Immature natural killer cell (primary cell): ENCODE data around the gene TUBB6. TPM values are rescaled to one million over a fixed set of nuclear protein-coding genes. Genes with fewer than 3 reads are reported as not detected.

Source experiments
- DNase-seq, 3 donors: peaks; one replicate each; pipeline ENCODE4 v3.0.0; 2022; ENCODE audit warnings: mixed read lengths in 1 of 3
- H3K27ac Mint-ChIP-seq, 6 donors: one replicate each; pipeline ENCODE4 v1.8.0; 2020; ENCODE audit warnings: mixed read lengths in 6 of 6, mild to moderate bottlenecking in 5 of 6, inconsistent platforms in 4 of 6, moderate library complexity in 3 of 6
- H3K27me3 Mint-ChIP-seq, 3 donors: one replicate each; pipeline ENCODE4 v1.8.0; 2020 to 2021; ENCODE audit warnings: low read depth in 3 of 3, mild to moderate bottlenecking in 3 of 3, mixed read lengths in 3 of 3, moderate library complexity in 3 of 3, inconsistent platforms in 1 of 3
- H3K36me3 Mint-ChIP-seq, 3 donors: one replicate each; pipeline ENCODE4 v1.8.0; 2020; ENCODE audit warnings: mixed read lengths in 3 of 3, inconsistent platforms in 2 of 3, mild to moderate bottlenecking in 2 of 3
- H3K4me1 Mint-ChIP-seq, 2 donors: one replicate each; pipeline ENCODE4 v1.8.0; 2020; ENCODE audit warnings: inconsistent platforms in 2 of 2, mild to moderate bottlenecking in 2 of 2, mixed read lengths in 2 of 2, moderate library complexity in 1 of 2
- H3K4me3 Mint-ChIP-seq, 5 donors: one replicate each; pipeline ENCODE4 v1.8.0; 2020; ENCODE audit warnings: mild to moderate bottlenecking in 5 of 5, mixed read lengths in 5 of 5, inconsistent platforms in 3 of 5, moderate library complexity in 3 of 5
- H3K9me3 Mint-ChIP-seq, 6 donors: one replicate each; pipeline ENCODE4 v1.8.0; 2020; ENCODE audit warnings: mild to moderate bottlenecking in 6 of 6, mixed read lengths in 6 of 6, inconsistent platforms in 4 of 6, moderate library complexity in 3 of 6
- polyA plus RNA-seq, 3 donors: library from polyadenylated mRNA; unstranded; fragments of 300-500 nt; fragmentation: Illumina TruSeq; gene quantifications; one replicate each; pipeline ENCODE4 v1.2.3, GENCODE V29; 2021

TUBB6 gene
- polyA plus RNA-seq, 3 donors from 2014 or later = 4.8 TPM; not detected in 2

DNA sequence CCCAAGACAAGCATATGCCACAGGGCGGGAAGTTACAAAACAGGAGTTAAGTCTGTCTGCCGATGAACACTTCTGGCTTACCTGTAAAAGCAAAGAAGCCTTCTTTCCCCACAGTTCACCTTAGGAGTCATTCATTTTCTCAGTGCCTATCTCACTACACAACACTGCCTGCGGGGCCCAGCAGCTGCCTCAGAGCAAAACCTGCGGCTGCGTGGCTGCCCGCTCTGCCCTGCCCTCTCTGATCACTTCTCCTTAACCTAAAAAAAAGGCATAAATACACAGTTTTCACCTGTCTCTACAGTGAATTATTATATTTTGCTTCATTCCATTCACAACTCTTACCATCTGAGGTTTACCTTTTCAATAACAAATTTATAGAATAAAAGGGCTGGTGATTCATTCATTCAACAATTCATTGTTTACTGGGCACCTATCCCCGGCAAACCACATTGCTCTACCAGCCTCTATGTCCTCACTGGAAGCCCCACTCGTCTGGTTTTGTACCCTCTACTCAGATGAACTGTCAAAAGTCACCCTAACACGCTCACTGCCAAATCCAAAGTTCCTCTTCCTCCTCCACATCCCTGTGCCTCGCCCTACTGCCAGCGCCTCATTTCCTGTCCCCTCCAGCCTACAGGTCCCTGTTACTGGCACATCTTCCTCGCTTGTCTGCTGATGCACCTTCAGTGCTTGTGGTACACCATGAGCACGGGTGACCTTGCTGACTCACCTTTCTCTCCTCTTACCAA is 37.6 kb downstream of the TUBB6 start:
- no peak overlapping the region for H3K27ac Mint-ChIP-seq
- H3K4me1 Mint-ChIP-seq = no peaks in the 10 kb centered on the region
- peaks cover 0 to 2% (median 0%) of the 10 kb centered on the region in 3 donors for H3K27me3 Mint-ChIP-seq
- H3K36me3 Mint-ChIP-seq = peaks cover 30 to 59% (median 34%) of the 10 kb centered on the region in 3 donors
- DNase-seq = no peak
- H3K9me3 Mint-ChIP-seq = no peaks in the 10 kb centered on the region
- H3K4me3 Mint-ChIP-seq = peak overlapping the region in 1 of 5 donors; percentile 55

DNA sequence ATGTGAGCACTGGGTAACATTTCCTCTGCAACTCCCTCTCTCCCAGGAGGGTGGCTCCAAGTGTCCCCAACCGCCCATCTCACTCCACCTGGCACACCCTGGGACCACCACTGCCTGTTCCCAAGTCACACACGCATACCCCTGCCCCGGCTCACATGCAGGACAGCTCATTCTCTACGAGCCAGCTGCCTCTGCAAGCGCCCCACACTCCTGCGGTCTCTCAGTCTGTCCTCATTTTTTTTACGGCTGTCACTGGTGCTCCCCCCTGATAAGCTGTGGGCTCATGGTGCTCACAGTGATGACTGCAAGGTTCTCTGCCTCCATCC is 38.2 kb downstream of the TUBB6 start:
- H3K27ac Mint-ChIP-seq = peak overlapping the region in 2 of 6 donors; percentile 24 to 42

DNA sequence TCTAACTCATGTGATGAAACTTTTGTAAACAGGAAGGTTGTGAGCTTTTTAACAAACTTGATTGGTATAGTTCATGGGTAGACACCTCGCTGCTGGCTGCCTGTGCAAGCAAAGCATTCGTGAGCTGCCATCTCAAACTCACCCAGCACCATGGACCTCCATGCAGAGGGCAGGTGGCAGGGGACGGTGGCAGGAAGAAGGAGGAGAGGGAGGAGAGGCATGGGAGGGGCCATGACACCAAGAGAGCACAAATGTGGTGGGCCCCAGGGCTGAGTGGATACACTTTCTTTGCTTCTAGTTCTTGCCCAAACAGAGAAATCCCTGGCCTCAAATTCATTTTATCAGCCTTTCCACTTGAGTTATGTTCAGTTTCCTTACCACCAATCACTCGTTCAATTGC is 39.9 kb downstream of the TUBB6 start:
- Mint-ChIP-seq H3K27ac (no peak overlapping the region), H3K4me3 (no peak overlapping the region), H3K9me3 (no peaks in the 10 kb centered on the region), H3K27me3 (peaks cover 0 to 2% (median 0%) of the 10 kb centered on the region in 3 donors), H3K36me3 (peaks cover 35 to 57% (median 37%) of the 10 kb centered on the region in 3 donors), H3K4me1 (no peaks in the 10 kb centered on the region)
- no peak for DNase-seq

More for the DNA sequence above, 38.2 kb downstream of the TUBB6 start:
- peaks cover 34 to 63% (median 38%) of the 10 kb centered on the region in 3 donors for H3K36me3 Mint-ChIP-seq
- peaks cover 0 to 2% (median 0%) of the 10 kb centered on the region in 3 donors for H3K27me3 Mint-ChIP-seq
- no peak for DNase-seq
- no peak overlapping the region for H3K4me3 Mint-ChIP-seq
- H3K4me1 Mint-ChIP-seq = no peaks in the 10 kb centered on the region
- no peaks in the 10 kb centered on the region for H3K9me3 Mint-ChIP-seq

DNA sequence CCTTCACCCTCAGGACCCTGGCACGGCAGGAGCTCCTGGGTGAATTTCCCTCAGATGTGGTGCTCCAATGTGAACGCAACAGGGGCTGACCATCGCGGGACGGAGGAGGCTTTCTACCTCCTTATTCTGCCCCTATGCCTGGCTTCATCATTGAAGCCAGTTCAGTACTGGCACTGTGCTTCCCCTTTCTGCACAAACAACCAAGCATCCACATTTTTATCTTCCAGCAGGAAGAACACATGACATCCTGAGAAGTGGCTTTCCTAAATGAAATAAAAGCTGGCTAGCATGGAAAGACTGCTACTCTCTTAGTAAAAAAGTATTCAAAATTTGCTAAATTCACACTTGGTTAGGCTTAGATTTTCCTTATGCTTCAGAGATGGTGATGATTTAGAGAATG is 44.1 kb downstream of the TUBB6 start:
- H3K4me1 Mint-ChIP-seq = no peaks in the 10 kb centered on the region
- H3K36me3 Mint-ChIP-seq = peaks cover 30 to 58% (median 38%) of the 10 kb centered on the region in 3 donors
- no peak overlapping the region for H3K27ac Mint-ChIP-seq

DNA sequence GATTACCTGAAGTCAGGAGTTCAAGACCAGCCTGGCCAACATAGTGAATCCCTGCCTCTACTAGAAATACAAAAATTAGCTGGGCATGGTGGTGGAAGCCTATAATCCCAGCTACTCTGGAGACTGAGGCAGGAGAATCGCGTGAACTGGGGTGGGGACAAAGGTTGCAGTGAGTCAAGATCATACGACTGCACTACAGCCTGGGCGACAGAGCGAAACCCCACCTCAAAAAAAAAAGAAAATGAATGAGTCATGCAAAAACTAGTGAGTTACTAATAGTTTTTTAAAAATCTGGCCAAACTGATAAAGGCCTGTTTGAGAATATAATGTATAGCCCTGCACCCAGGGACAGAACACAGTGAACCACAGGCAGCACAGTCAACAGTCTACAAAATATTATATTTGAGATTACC is 51.5 kb downstream of the TUBB6 start:
- H3K4me1 Mint-ChIP-seq = no peaks in the 10 kb centered on the region
- no peak overlapping the region for H3K4me3 Mint-ChIP-seq
- peaks cover 16 to 49% (median 21%) of the 10 kb centered on the region in 3 donors for H3K36me3 Mint-ChIP-seq
- DNase-seq = no peak
- H3K9me3 Mint-ChIP-seq = no peaks in the 10 kb centered on the region
- peaks cover 0 to 3% (median 0%) of the 10 kb centered on the region in 3 donors for H3K27me3 Mint-ChIP-seq
- no peak overlapping the region for H3K27ac Mint-ChIP-seq

More for the DNA sequence above, 44.1 kb downstream of the TUBB6 start:
- no peak overlapping the region for H3K4me3 Mint-ChIP-seq
- H3K9me3 Mint-ChIP-seq = no peaks in the 10 kb centered on the region
- no peak for DNase-seq
- H3K27me3 Mint-ChIP-seq = no peaks in the 10 kb centered on the region

DNA sequence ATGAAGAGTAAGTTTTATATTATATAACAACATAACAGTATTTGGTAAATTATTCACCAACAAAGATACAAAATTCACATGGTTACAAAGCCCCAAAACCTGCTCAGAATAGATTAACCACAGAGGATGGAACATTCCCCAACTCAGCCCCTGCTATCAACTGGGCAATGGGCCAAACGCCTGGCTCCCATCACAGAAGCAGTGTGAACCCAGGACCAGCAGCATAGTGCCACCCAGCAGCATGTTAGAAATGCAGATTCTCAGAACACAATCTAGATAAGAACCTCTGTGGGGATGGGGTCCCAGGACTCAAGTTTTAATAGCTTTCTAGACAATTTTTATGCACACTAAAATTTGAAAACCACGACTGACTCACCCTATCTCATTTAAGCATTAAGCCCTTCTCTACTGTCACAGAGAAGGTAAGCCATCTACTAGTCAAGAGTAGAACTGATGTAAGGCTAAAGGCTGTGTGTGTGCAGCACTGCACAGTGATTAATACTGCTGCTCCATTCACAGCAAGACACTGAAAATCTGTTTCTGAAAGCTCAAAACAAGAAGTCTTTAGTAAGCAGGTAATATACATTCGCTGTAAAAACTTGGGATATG is 53.8 kb downstream of the TUBB6 start:
- H3K27ac Mint-ChIP-seq = no peak overlapping the region

DNA sequence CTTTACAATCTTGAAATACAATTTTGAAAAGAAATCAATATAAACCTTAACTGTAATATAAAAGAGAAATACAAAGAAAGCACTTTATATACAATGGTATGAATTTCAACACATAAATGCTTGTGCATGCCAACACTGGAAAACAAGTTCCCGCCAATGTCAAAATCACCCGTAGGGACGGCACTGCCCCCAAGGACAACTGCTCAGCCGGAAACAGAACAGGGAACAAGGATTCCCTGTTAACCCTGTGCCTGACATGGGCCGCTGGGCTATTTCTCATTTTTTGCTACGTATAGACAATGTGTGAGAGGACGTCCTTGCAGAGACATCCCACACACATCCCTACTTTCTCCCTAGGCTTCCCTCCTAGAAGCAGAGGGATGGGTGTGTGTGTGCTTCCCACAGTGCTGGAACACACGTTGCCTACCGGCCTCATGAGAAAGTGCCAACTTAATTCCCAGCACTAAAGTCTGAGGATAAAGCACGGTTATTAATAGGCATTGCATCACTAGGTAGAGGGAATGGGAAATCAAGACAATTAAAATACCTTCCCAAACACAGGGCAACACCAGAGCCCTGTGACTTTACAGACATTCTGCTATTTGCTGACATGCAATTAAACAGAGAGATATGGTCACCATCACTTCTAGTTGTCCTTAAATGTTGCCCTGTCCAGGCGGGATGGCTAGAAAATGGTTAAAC is 54.6 kb downstream of the TUBB6 start:
- H3K36me3 Mint-ChIP-seq = peaks cover 17 to 39% (median 17%) of the 10 kb centered on the region in 3 donors
- peaks cover 0 to 3% (median 0%) of the 10 kb centered on the region in 3 donors for H3K27me3 Mint-ChIP-seq
- H3K4me1 Mint-ChIP-seq = no peaks in the 10 kb centered on the region
- DNase-seq = no peak
- no peak overlapping the region for H3K27ac Mint-ChIP-seq
- no peaks in the 10 kb centered on the region for H3K9me3 Mint-ChIP-seq
- no peak overlapping the region for H3K4me3 Mint-ChIP-seq

More for the DNA sequence above, 53.8 kb downstream of the TUBB6 start:
- no peaks in the 10 kb centered on the region for H3K4me1 Mint-ChIP-seq
- no peak overlapping the region for H3K4me3 Mint-ChIP-seq
- peaks cover 0 to 3% (median 0%) of the 10 kb centered on the region in 3 donors for H3K27me3 Mint-ChIP-seq
- no peak for DNase-seq
- H3K36me3 Mint-ChIP-seq = peaks cover 16 to 38% (median 17%) of the 10 kb centered on the region in 3 donors
- H3K9me3 Mint-ChIP-seq = no peaks in the 10 kb centered on the region

DNA sequence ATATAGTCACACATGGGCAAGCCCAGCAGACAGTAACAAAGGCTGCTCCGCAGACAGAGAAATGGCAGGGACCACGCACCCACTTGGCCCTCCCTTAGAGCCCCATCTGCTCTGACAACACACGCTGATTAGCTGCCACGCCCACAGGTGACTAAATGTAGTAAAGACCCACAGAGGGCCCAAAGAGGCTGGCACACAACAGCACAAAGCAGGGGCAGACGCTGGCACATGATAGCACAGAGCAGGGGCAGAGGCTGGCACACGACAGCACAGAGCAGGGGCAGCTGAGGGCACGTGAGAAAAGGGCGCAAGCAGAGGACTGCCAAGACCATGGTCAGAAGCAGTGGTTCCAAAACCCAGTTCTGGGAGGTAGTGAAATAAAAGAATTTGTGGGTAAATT is 58.3 kb downstream of the TUBB6 start:
- DNase-seq = no peak
- no peaks in the 10 kb centered on the region for H3K9me3 Mint-ChIP-seq
- H3K4me1 Mint-ChIP-seq = peaks cover 3 to 4% of the 10 kb centered on the region in 2 donors
- no peak overlapping the region for H3K4me3 Mint-ChIP-seq
- H3K36me3 Mint-ChIP-seq = peaks cover 7 to 21% (median 12%) of the 10 kb centered on the region in 3 donors
- no peak overlapping the region for H3K27ac Mint-ChIP-seq
- peaks cover 0 to 3% (median 0%) of the 10 kb centered on the region in 3 donors for H3K27me3 Mint-ChIP-seq

DNA sequence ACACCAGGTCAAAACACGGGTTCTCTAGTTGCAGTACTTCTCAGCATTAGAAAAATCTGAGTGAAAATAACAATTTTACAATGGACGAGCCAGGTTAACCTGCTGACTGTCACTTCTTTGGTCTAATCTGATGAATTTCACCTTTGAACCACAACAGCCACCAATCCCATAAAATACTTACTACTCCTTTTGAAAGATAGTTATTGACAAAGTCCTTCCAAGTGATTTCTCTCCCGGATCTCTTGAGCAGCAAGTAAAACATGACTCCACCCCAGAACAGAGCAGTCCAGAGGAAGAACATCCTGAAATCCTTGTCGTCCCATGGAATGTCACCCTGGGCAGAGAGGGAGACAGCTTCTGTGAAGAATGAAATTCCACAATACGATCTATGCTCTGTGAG is 58.7 kb downstream of the TUBB6 start:
- H3K27ac Mint-ChIP-seq = peak overlapping the region in 1 of 6 donors; percentile 37
- DNase-seq = no peak
- H3K27me3 Mint-ChIP-seq = peaks cover 0 to 3% (median 0%) of the 10 kb centered on the region in 3 donors
- H3K4me3 Mint-ChIP-seq = no peak overlapping the region
- H3K9me3 Mint-ChIP-seq = no peaks in the 10 kb centered on the region
- peaks cover 5 to 8% of the 10 kb centered on the region in 2 donors for H3K4me1 Mint-ChIP-seq
- peaks cover 7 to 17% (median 12%) of the 10 kb centered on the region in 3 donors for H3K36me3 Mint-ChIP-seq

DNA sequence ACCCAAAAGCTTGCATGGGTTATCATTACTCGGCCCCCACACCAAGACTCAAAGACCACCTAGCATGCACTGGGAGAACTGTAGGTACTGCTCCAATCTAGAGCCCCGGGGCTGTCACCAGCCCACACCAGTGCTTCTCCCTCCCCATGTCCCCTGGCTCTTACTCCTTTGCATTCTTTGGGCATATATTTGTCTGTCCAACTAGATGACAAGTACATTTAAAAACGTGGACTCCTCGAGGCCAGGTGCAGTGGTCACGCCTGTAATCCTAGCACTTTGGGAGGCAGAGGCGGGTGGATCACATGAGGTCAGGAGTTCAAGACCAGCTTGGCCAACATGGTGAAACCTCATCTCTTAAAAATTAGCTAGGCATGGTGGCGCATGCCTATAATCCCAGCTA is 61.2 kb downstream of the TUBB6 start:
- Mint-ChIP-seq H3K27me3 (peaks cover 0 to under 1% (median 0%) of the 10 kb centered on the region in 3 donors), H3K4me1 (peaks cover 20 to 28% of the 10 kb centered on the region in 2 donors), H3K9me3 (no peaks in the 10 kb centered on the region), H3K36me3 (peaks cover 6 to 12% (median 11%) of the 10 kb centered on the region in 3 donors), H3K4me3 (no peak overlapping the region), H3K27ac (no peak overlapping the region)
- DNase-seq = no peak

DNA sequence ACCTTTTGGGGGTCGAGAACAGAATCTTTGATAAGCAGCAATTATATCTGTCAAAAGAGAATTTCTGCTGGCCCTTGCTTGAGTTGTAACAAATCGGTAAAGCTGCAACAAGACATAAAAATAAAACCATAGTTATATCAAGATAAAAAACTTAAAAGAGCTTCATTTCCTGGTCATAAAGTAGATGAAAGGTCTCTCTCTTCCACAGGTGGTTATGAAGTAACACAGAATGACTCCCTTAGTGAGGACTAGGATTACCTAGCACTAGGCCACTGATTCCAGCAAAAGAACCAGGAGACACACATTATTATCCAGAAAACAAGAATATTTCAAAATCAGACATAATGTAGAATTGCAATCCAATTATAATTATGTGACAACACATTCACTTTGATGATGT is 63.5 kb downstream of the TUBB6 start:
- H3K4me3 Mint-ChIP-seq = no peak overlapping the region
- DNase-seq = no peak
- H3K36me3 Mint-ChIP-seq = peaks cover 7 to 11% (median 8%) of the 10 kb centered on the region in 3 donors
- H3K27ac Mint-ChIP-seq = peak overlapping the region in 1 of 6 donors; percentile 19
- peaks cover 41 to 48% of the 10 kb centered on the region in 2 donors for H3K4me1 Mint-ChIP-seq
- no peaks in the 10 kb centered on the region for H3K9me3 Mint-ChIP-seq
- peaks cover 0 to 4% (median 0%) of the 10 kb centered on the region in 3 donors for H3K27me3 Mint-ChIP-seq

DNA sequence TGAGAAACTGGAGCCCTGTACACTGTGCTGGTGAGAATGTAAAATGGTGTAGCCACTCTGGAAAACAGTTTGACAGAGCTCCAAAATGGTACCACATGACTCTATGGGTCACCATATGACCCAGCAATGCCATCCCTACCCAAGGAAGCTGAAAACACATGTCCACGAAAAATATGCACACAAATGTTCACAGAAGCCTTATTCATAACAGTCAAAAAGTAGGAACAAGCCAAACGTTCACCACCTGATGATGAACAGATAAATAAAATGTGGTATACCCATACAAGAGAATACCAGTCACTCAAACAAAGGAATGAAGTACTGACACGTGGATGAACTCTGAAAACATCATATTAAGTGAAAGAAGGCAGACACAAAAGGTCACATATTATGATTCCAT is 64.4 kb downstream of the TUBB6 start:
- Mint-ChIP-seq H3K4me3 (no peak overlapping the region), H3K36me3 (peaks cover 0 to 3% (median 3%) of the 10 kb centered on the region in 3 donors), H3K27me3 (peaks cover under 1 to 7% (median 3%) of the 10 kb centered on the region in 3 donors), H3K9me3 (no peaks in the 10 kb centered on the region), H3K27ac (no peak overlapping the region), H3K4me1 (peaks cover 42 to 49% of the 10 kb centered on the region in 2 donors)
- no peak for DNase-seq

DNA sequence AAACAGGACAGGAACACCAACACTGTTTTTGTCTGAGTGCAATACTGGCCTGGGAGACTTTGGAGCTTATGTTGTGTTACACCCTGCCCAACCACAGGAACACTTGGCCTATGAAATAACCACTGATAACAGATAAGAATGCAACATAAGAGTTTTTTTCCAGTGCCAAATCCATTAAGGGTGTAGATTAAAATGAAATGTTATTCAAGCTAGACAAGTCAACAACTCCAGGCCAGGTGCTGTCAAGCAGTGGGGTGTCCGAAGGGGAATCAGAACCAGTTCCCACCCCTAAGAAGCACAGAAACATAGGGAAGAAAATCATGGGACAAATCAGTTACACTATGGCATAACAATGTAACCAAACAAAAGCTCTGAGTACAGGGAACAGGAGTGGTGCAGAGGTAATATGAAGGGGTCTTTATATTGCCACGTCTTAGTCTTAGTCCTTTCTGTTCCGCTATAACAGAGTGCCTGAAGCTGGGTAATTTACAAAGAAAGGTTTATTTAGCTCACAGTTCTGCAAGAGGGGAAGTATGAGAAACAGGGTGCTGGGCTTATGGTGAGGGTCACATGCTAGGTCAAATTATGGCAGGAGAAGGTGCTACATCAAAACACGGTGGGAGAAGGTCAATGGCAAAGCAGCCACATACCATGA is 65.2 kb downstream of the TUBB6 start:
- H3K27ac Mint-ChIP-seq = peak overlapping the region in 2 of 6 donors; percentile 18 to 25
- H3K36me3 Mint-ChIP-seq = peaks cover 0 to 3% (median 3%) of the 10 kb centered on the region in 3 donors
- H3K9me3 Mint-ChIP-seq = no peaks in the 10 kb centered on the region
- peak overlapping the region in 2 of 5 donors; percentile 13 to 41 for H3K4me3 Mint-ChIP-seq
- peaks cover 3 to 7% (median 6%) of the 10 kb centered on the region in 3 donors for H3K27me3 Mint-ChIP-seq
- no peak for DNase-seq
- H3K4me1 Mint-ChIP-seq = peaks cover 48 to 57% of the 10 kb centered on the region in 2 donors
